Upper lobe of left lung (tissue), 4 donors: Measurements from ENCODE around the gene TCERG1L.

Source experiments
- EP300 ChIP-seq, 4 donors: sonication (generic); formaldehyde crosslinking; IDR thresholded peaks; one replicate each; pipeline ENCODE4 v1.5.1; 2017; ENCODE audit warnings: antibody characterized with exemption in 4 of 4, control low read depth in 2 of 4
- POLR2A ChIP-seq, 4 donors: fragments of 450-650 bp; IDR thresholded peaks; one replicate each; pipeline ENCODE4 v1.5.1; 2016 to 2017; ENCODE audit warnings: antibody characterized with exemption in 4 of 4, mild to moderate bottlenecking in 2 of 4
- POLR2AphosphoS5 ChIP-seq, 2 donors: sonication (generic); formaldehyde crosslinking; IDR thresholded peaks; one replicate each; pipeline ENCODE4 v1.5.1; 2017; ENCODE audit warnings: antibody characterized with exemption in 2 of 2
- TF ChIP-seq, protein P1 (sequence below), 6 experiments: fragments of 450-650 bp in 4 of 6; fragments of 200-600 bp in 2 of 6; sonication (generic) in 2 of 6; IDR thresholded peaks; one replicate each; pipeline ENCODE4 v1.5.1; 2016 to 2019; ENCODE audit warnings: antibody characterized with exemption in 6 of 6

DNA sequence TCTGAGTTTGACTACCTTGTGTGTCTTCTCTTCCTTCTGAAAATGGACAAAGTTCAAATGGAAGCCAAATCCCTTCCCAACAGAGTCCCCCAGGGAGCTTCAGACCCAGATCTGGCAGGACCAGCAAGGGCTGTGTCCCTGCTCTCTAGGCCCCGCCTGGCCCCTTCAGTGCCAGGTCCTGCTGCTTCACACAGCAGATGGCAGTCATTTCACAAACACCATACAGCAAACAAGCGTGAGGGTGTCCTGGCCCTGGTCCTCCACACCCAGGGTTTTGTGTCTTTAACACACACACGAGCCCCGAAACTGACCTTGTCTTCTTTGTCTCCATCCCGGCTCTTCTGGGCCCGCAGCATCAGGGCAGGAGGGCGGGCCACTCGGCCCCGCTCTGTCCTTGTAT is 145.0 kb downstream of the TCERG1L start:
- TF ChIP-seq POLR2A (IDR thresholded peaks at IDR 0.05) (no peak), POLR2AphosphoS5 (IDR thresholded peaks at IDR 0.05) (no peak), EP300 (IDR thresholded peaks at IDR 0.05) (no peak)
- TF ChIP-seq, protein P1, sequence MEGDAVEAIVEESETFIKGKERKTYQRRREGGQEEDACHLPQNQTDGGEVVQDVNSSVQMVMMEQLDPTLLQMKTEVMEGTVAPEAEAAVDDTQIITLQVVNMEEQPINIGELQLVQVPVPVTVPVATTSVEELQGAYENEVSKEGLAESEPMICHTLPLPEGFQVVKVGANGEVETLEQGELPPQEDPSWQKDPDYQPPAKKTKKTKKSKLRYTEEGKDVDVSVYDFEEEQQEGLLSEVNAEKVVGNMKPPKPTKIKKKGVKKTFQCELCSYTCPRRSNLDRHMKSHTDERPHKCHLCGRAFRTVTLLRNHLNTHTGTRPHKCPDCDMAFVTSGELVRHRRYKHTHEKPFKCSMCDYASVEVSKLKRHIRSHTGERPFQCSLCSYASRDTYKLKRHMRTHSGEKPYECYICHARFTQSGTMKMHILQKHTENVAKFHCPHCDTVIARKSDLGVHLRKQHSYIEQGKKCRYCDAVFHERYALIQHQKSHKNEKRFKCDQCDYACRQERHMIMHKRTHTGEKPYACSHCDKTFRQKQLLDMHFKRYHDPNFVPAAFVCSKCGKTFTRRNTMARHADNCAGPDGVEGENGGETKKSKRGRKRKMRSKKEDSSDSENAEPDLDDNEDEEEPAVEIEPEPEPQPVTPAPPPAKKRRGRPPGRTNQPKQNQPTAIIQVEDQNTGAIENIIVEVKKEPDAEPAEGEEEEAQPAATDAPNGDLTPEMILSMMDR (IDR thresholded peaks at IDR 0.05), result no peak
